HepG2 (cell line): ENCODE data around the gene ANAPC1. TPM values are rescaled to one million over a fixed set of nuclear protein-coding genes. Genes with fewer than 3 reads are reported as not detected.

Experiments
- MEIS1 ChIP-seq: sonication (generic); formaldehyde crosslinking; IDR thresholded peaks from 2 replicates; pipeline ENCODE4 v1.9.0; 2021; ENCODE audit warnings: mild to moderate bottlenecking, missing genetic modification reagents, moderate library complexity, borderline replicate concordance
- NAIF1 ChIP-seq: sonication (generic); formaldehyde crosslinking; IDR thresholded peaks from 2 replicates; pipeline ENCODE4 v1.5.0; 2020; ENCODE audit warnings: mild to moderate bottlenecking, missing genetic modification reagents, borderline replicate concordance
- NCOR1 ChIP-seq: fragments of 200-600 bp; sonication (generic); IDR thresholded peaks from 2 replicates; pipeline ENCODE4 v1.7.0; 2017; ENCODE audit warnings: antibody characterized with exemption, low read length, borderline replicate concordance
- RBAK ChIP-seq: sonication (generic); formaldehyde crosslinking; IDR thresholded peaks from 2 replicates; pipeline ENCODE4 v1.5.1; 2020; ENCODE audit warnings: mild to moderate bottlenecking, missing genetic modification reagents
- ZFP36L1 ChIP-seq: sonication (generic); formaldehyde crosslinking; IDR thresholded peaks from 2 replicates; pipeline ENCODE4 v1.8.0; 2022; ENCODE audit warnings: mild to moderate bottlenecking, missing genetic modification reagents, moderate library complexity
- ZNF12 ChIP-seq: sonication (generic); formaldehyde crosslinking; IDR thresholded peaks from 2 replicates; pipeline ENCODE4 v1.5.0; 2020; ENCODE audit warnings: missing genetic modification reagents
- ZNF251 ChIP-seq: sonication (generic); formaldehyde crosslinking; IDR thresholded peaks from 2 replicates; pipeline ENCODE4 v1.9.0; 2021; ENCODE audit warnings: mild to moderate bottlenecking, missing genetic modification reagents
- ZNF34 ChIP-seq: sonication (generic); formaldehyde crosslinking; IDR thresholded peaks from 2 replicates; pipeline ENCODE4 v1.4.0; 2020; ENCODE audit warnings: mild to moderate bottlenecking, missing genetic modification reagents, borderline replicate concordance
- ZNF572 ChIP-seq: sonication (generic); formaldehyde crosslinking; IDR thresholded peaks from 2 replicates; pipeline ENCODE4 v1.5.1; 2020; ENCODE audit warnings: mild to moderate bottlenecking, missing genetic modification reagents
- ZNF713 ChIP-seq: sonication (generic); formaldehyde crosslinking; IDR thresholded peaks from 2 replicates; pipeline ENCODE4 v1.4.0; 2020; ENCODE audit warnings: mild to moderate bottlenecking, missing genetic modification reagents
- polyA plus RNA-seq, 8 experiments: library from polyadenylated mRNA; depleted of rRNA in 3 of 8; stranded (reverse) in 7 of 8; unstranded in 1 of 8; fragments of >200 nt; fragmentation: Illumina TruSeq in 4 of 8; extraction: Trizol in 4 of 8; gene quantifications; 2 replicates each; pipeline versions ENCODE4 v1.2.1 to v1.2.3, GENCODE V29; 2011 to 2016; ENCODE audit warnings: low read depth in 4 of 8, missing spikeins in 1 of 8, mixed read lengths in 1 of 8; ENCODE audit not compliant: insufficient read depth in 1 of 8
- total RNA-seq, 5 experiments: library from RNA; depleted of rRNA; stranded (reverse); fragments of >200 nt; fragmentation: Illumina TruSeq; extraction: Trizol; gene quantifications; 2 replicates each; pipeline ENCODE4 v1.2.3, GENCODE V29; 2016; ENCODE audit warnings: low read depth in 1 of 5
- TF ChIP-seq, protein P1 (sequence below): sonication (generic); formaldehyde crosslinking; IDR thresholded peaks from 2 replicates; pipeline ENCODE4 v1.4.0; 2020; ENCODE audit warnings: mild to moderate bottlenecking, missing genetic modification reagents
- TF ChIP-seq, protein P2 (sequence below): sonication (generic); formaldehyde crosslinking; IDR thresholded peaks from 2 replicates; pipeline ENCODE4 v1.4.0; 2020; ENCODE audit warnings: missing genetic modification reagents
- TF ChIP-seq, protein P3 (sequence below): sonication (generic); formaldehyde crosslinking; conservative IDR thresholded peaks from 2 replicates; pipeline ENCODE4 v1.4.0; 2020; ENCODE audit warnings: missing genetic modification reagents
- TF ChIP-seq, protein P4 (sequence below): sonication (generic); formaldehyde crosslinking; IDR thresholded peaks from 2 replicates; pipeline ENCODE4 v1.5.0; 2020; ENCODE audit warnings: mild to moderate bottlenecking, missing genetic modification reagents, moderate library complexity

ANAPC1 gene
- total and polyA plus RNA-seq, 2 of the 13 experiments (the other 11 are each of a cell fraction or from before 2014, with no cell fraction given), result 50.0 to 89.7 TPM

DNA sequence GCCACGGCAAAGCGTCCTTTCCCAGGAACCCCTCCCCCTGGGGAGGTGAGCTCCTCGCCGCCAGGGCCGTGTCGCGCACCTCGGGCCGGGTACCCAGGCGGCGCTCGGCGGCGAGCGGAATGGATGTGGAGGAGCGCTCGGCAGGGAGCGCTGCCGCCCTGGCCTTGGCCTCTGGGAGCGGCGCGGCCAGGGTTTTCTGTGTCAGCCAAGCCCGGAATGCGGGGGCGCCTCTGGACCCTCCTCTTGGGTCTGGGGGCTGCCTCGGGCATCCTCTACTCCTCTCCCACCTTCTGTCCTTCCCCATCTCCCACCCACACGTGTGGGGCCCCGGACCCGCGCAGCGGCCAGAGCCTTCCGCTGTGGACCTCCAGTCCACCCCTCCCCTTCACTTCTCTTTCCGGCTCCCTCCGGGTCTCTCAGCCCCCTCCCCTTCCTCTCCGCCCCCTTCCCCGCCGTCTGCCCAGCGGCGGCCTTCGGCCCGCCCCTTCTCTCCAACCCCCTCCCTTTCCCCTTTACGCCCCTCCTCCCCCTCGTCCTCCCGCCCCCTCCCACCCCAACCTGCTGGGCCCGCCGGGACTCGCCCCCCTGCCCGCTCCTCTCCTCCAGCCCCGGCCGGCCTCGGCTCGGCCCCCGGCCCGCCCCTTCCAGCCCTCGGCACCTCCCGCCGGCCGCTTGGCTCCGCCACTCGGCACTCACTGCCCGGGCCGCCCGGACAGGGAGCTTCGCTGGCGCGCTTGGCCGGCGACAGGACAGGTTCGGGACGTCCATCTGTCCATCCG lies 14.1 kb upstream of the ANAPC1 start, which contains the start of gene MERTK (continued):
- peak; percentile 53; the same call in 1 of the 2 replicates for TF ChIP-seq ZNF251 (CRISPR knock-in tag)
- no peak for TF ChIP-seq RBAK
- TF ChIP-seq, protein P1, sequence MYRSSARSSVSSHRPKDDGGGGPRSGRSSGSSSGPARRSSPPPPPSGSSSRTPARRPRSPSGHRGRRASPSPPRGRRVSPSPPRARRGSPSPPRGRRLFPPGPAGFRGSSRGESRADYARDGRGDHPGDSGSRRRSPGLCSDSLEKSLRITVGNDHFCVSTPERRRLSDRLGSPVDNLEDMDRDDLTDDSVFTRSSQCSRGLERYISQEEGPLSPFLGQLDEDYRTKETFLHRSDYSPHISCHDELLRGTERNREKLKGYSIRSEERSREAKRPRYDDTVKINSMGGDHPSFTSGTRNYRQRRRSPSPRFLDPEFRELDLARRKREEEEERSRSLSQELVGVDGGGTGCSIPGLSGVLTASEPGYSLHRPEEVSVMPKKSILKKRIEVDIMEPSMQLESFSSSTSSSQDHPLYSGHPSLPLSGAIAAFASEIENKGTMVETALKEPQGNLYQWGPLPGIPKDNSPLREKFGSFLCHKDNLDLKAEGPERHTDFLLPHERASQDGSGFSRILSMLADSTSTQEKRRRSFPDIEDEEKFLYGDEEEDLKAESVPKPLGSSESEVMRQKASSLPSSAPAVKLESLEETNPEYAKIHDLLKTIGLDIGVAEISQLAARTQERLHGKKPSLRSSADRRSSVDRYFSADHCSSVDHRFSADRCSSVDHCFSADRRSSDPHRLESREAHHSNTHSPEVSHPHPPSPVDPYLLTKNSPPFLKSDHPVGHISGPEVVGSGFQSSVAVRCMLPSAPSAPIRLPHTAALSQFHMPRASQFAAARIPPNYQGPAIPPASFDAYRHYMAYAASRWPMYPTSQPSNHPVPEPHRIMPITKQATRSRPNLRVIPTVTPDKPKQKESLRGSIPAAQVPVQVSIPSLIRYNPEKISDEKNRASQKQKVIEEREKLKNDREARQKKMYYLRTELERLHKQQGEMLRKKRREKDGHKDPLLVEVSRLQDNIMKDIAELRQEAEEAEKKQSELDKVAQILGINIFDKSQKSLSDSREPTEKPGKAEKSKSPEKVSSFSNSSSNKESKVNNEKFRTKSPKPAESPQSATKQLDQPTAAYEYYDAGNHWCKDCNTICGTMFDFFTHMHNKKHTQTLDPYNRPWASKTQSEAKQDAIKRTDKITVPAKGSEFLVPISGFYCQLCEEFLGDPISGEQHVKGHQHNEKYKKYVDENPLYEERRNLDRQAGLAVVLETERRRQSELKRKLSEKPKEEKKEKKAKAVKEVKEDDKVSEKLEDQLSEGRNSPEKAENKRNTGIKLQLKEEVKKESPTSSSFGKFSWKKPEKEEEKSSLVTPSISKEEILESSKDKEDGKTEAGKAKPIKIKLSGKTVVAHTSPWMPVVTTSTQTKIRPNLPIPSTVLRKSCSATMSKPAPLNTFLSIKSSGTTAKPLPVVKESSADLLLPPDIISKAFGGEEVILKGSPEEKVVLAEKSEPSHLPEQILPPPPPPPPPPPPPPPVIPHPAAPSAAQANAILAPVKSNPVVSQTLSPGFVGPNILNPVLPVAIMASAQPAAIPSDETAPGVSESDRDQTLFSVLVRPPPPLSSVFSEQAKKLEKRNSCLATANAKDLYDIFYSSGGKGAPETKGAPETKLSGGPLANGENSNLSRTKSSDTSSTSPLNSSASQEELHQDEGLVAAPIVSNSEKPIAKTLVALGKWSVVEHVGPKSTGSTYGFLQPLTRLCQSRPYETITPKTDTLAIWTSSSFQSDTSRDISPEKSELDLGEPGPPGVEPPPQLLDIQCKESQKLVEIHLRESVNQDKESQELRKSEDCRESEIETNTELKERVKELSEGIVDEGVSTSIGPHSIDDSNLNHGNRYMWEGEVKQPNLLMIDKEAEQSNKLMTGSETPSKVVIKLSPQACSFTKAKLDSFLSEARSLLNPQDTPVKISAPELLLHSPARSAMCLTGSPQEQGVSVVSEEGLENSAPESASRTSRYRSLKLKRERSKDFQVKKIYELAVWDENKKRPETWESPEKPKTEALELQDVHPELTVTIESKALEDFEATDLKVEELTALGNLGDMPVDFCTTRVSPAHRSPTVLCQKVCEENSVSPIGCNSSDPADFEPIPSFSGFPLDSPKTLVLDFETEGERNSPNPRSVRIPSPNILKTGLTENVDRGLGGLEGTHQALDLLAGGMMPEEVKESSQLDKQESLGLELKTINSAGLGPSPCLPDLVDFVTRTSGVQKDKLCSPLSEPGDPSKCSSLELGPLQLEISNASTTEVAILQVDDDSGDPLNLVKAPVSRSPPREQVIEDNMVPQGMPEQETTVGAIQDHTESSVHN (CRISPR knock-in tag), result no peak
- TF ChIP-seq ZNF713 (CRISPR knock-in tag), result no peak
- TF ChIP-seq, protein P2, sequence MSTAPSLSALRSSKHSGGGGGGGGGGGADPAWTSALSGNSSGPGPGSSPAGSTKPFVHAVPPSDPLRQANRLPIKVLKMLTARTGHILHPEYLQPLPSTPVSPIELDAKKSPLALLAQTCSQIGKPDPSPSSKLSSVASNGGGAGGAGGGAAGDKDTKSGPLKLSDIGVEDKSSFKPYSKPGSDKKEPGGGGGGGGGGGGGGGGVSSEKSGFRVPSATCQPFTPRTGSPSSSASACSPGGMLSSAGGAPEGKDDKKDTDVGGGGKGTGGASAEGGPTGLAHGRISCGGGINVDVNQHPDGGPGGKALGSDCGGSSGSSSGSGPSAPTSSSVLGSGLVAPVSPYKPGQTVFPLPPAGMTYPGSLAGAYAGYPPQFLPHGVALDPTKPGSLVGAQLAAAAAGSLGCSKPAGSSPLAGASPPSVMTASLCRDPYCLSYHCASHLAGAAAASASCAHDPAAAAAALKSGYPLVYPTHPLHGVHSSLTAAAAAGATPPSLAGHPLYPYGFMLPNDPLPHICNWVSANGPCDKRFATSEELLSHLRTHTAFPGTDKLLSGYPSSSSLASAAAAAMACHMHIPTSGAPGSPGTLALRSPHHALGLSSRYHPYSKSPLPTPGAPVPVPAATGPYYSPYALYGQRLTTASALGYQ (CRISPR knock-in tag), result peak; percentile 71
- TF ChIP-seq ZFP36L1, result 0 out of 2 replicates have a peak, but pooled peaks have one; percentile 40
- peak; percentile 59; the same call in 1 of the 2 replicates for TF ChIP-seq NCOR1
- no peak for TF ChIP-seq ZNF12 (CRISPR knock-in tag)
- no peak for TF ChIP-seq MEIS1 (CRISPR knock-in tag)
- TF ChIP-seq, protein P3, sequence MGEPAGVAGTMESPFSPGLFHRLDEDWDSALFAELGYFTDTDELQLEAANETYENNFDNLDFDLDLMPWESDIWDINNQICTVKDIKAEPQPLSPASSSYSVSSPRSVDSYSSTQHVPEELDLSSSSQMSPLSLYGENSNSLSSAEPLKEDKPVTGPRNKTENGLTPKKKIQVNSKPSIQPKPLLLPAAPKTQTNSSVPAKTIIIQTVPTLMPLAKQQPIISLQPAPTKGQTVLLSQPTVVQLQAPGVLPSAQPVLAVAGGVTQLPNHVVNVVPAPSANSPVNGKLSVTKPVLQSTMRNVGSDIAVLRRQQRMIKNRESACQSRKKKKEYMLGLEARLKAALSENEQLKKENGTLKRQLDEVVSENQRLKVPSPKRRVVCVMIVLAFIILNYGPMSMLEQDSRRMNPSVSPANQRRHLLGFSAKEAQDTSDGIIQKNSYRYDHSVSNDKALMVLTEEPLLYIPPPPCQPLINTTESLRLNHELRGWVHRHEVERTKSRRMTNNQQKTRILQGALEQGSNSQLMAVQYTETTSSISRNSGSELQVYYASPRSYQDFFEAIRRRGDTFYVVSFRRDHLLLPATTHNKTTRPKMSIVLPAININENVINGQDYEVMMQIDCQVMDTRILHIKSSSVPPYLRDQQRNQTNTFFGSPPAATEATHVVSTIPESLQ (CRISPR knock-in tag), result no peak
- TF ChIP-seq NAIF1 (CRISPR knock-in tag), result peak; percentile 52; the same call in 1 of the 2 replicates
- TF ChIP-seq ZNF34, result no peak
- TF ChIP-seq, protein P4, sequence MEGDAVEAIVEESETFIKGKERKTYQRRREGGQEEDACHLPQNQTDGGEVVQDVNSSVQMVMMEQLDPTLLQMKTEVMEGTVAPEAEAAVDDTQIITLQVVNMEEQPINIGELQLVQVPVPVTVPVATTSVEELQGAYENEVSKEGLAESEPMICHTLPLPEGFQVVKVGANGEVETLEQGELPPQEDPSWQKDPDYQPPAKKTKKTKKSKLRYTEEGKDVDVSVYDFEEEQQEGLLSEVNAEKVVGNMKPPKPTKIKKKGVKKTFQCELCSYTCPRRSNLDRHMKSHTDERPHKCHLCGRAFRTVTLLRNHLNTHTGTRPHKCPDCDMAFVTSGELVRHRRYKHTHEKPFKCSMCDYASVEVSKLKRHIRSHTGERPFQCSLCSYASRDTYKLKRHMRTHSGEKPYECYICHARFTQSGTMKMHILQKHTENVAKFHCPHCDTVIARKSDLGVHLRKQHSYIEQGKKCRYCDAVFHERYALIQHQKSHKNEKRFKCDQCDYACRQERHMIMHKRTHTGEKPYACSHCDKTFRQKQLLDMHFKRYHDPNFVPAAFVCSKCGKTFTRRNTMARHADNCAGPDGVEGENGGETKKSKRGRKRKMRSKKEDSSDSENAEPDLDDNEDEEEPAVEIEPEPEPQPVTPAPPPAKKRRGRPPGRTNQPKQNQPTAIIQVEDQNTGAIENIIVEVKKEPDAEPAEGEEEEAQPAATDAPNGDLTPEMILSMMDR (CRISPR knock-in tag), result peak; percentile 96
- peak; percentile 96; the same call in 1 of the 2 replicates for TF ChIP-seq ZNF572 (CRISPR knock-in tag)
